PC-3 (cell line): ENCODE measurements around the gene PFN4. TPM values are rescaled to one million over a fixed set of nuclear protein-coding genes. Genes with fewer than 3 reads are reported as not detected.
A peak's percentile ranks its signal among the peaks of the same experiment; 100 is the strongest.

Experiments
- ATAC-seq: fragments of 200-7000 bp; cut with Tn5 transposase; 2 replicates; pipeline ENCODE4 v1.9.1; 2020; ENCODE audit warnings: mild to moderate bottlenecking, moderate library complexity
- BruUV-seq: library from RNA; stranded (reverse); fragments of 400-500 nt; replicated peaks from 2 replicates; lab custom pipeline; 2021; lab: Mats Ljungman, UMichigan
- CTCF ChIA-PET: fragments of 300-600 bp; sonication (Branson Sonifier 250); formaldehyde crosslinking; loops from one replicate; lab custom pipeline; 2022; ENCODE audit warnings: antibody characterized with exemption; lab: Charles Lee
- POLR2A ChIA-PET: fragments of 300-600 bp; sonication (Branson Sonifier 250); formaldehyde crosslinking; loops from one replicate; lab custom pipeline; 2022; ENCODE audit warnings: antibody characterized with exemption; ENCODE audit not compliant: unreplicated experiment; lab: Charles Lee
- DNase-seq: peaks from one replicate; pipeline ENCODE4 v3.0.0-alpha.2; 2015
- H2AFZ ChIP-seq: fragments of 300-600 bp; sonication (generic); 2 replicates; pipeline ENCODE4 v1.6.0; 2016; ENCODE audit warnings: antibody characterized with exemption, low read length
- H3F3A ChIP-seq: fragments of 300-600 bp; sonication (generic); one replicate; pipeline ENCODE4 v1.6.0; 2017; ENCODE audit warnings: antibody characterized with exemption, low read length, control low read depth, mild to moderate bottlenecking; ENCODE audit not compliant: unreplicated experiment
- H3K27ac ChIP-seq: fragments of 300-600 bp; sonication (generic); 2 replicates; pipeline ENCODE4 v1.5.1; 2016; ENCODE audit warnings: mild to moderate bottlenecking, low read length
- H3K27me3 ChIP-seq: fragments of 300-600 bp; sonication (generic); 2 replicates; pipeline ENCODE4 v1.6.1; 2016; ENCODE audit warnings: low read length, mixed read lengths
- H3K36me3 ChIP-seq: fragments of 300-600 bp; sonication (generic); 2 replicates; pipeline ENCODE4 v1.6.1; 2016; ENCODE audit warnings: low read depth, mixed run types, low read length, mixed read lengths
- H3K4me1 ChIP-seq: fragments of 300-600 bp; sonication (generic); 2 replicates; pipeline ENCODE4 v1.5.1; 2016; ENCODE audit warnings: low read length; ENCODE audit not compliant: insufficient read depth
- H3K4me2 ChIP-seq: fragments of 300-600 bp; sonication (generic); 2 replicates; pipeline ENCODE4 v1.6.0; 2016; ENCODE audit warnings: low read length
- H3K4me3 ChIP-seq: fragments of 300-600 bp; sonication (generic); 2 replicates; pipeline ENCODE4 v1.5.1; 2016; ENCODE audit warnings: mild to moderate bottlenecking, low read length, mixed read lengths
- H3K79me2 ChIP-seq: fragments of 300-600 bp; sonication (generic); 2 replicates; pipeline ENCODE4 v1.6.1; 2017; ENCODE audit warnings: low read length, mixed read lengths
- H3K9ac ChIP-seq: fragments of 300-600 bp; sonication (generic); 2 replicates; pipeline ENCODE4 v1.6.0; 2016; ENCODE audit warnings: mild to moderate bottlenecking, low read length
- H3K9me2 ChIP-seq: fragments of 300-600 bp; sonication (generic); replicated peaks from 2 replicates; pipeline ENCODE4 v1.6.1; 2016; ENCODE audit warnings: mixed run types, low read length, mixed read lengths
- H3K9me3 ChIP-seq: fragments of 300-600 bp; sonication (generic); 2 replicates; pipeline ENCODE4 v1.6.1; 2016; ENCODE audit warnings: low read length, mixed read lengths
- H4K20me1 ChIP-seq: fragments of 300-600 bp; sonication (generic); 2 replicates; pipeline ENCODE4 v1.6.1; 2016; ENCODE audit warnings: low read length, mixed read lengths
- EZH2 ChIP-seq: fragments of 300-600 bp; sonication (generic); IDR thresholded peaks from one replicate; pipeline ENCODE4 v1.6.1; 2017; ENCODE audit warnings: antibody characterized with exemption, mild to moderate bottlenecking, low read length; ENCODE audit not compliant: unreplicated experiment
- EZH2phosphoT487 ChIP-seq: fragments of 300-600 bp; sonication (generic); IDR thresholded peaks from 2 replicates; pipeline ENCODE4 v1.6.1; 2018; ENCODE audit warnings: mild to moderate bottlenecking, antibody characterized with exemption, low read length, borderline replicate concordance
- intact Hi-C: fragments of 100-400 bp; cut with micrococcal nuclease; formaldehyde crosslinking; loops from 2 replicates; pipeline ENCODE4 v1.9.0; 2023
- total RNA-seq: library from RNA; depleted of rRNA; stranded (reverse); fragments of >200 nt; gene quantifications from 2 replicates; pipeline ENCODE4 v1.2.3, GENCODE V29; 2014
- TF ChIP-seq, protein P1 (sequence below): fragments of 300-600 bp; sonication (generic); conservative IDR thresholded peaks from 2 replicates; pipeline ENCODE4 v1.5.1; 2017; ENCODE audit warnings: antibody characterized with exemption, low read depth, mild to moderate bottlenecking, low read length

PFN4 gene
- total RNA-seq, 1 experiment from 2014 or later = 0.44 TPM

DNA sequence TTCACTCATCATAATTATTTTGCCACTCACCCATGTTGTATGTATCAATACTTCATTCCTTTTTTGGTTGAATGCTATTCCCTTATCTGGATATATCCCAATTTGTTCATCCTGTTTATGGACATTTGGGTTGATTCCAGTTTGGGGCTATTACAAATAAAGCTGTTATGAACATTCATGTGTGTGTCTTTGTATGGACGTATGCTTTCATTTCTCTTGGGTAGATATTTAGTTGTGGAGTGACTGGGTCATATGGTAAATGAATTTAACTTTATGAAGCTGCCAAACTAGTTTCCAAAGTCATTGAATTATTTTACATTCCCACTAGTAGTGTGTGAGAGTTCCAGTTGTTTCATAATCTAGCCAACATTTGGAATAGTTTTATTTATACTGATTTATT, 2.8 kb upstream of the PFN4 start:
- no peak for TF ChIP-seq EZH2
- TF ChIP-seq, protein P1, sequence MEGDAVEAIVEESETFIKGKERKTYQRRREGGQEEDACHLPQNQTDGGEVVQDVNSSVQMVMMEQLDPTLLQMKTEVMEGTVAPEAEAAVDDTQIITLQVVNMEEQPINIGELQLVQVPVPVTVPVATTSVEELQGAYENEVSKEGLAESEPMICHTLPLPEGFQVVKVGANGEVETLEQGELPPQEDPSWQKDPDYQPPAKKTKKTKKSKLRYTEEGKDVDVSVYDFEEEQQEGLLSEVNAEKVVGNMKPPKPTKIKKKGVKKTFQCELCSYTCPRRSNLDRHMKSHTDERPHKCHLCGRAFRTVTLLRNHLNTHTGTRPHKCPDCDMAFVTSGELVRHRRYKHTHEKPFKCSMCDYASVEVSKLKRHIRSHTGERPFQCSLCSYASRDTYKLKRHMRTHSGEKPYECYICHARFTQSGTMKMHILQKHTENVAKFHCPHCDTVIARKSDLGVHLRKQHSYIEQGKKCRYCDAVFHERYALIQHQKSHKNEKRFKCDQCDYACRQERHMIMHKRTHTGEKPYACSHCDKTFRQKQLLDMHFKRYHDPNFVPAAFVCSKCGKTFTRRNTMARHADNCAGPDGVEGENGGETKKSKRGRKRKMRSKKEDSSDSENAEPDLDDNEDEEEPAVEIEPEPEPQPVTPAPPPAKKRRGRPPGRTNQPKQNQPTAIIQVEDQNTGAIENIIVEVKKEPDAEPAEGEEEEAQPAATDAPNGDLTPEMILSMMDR = no peak
- no peak for TF ChIP-seq EZH2phosphoT487
- no peak overlapping the region for H3K27ac ChIP-seq
- DNase-seq = no peak
- H3K9me3 ChIP-seq = no peaks in the 10 kb centered on the region
- H3K4me3 ChIP-seq = no peak overlapping the region
- POLR2A ChIA-PET = no interaction called here
- BruUV-seq = no TSS peak
- H3K9ac ChIP-seq = no peak overlapping the region
- H3F3A ChIP-seq = no peaks in the 10 kb centered on the region
- no peaks in the 10 kb centered on the region for H3K9me2 ChIP-seq
- peaks cover 18% of the 10 kb centered on the region for H3K79me2 ChIP-seq
- no peak overlapping the region for H2AFZ ChIP-seq
- no peaks in the 10 kb centered on the region for H4K20me1 ChIP-seq
- no peaks in the 10 kb centered on the region for H3K36me3 ChIP-seq
- CTCF ChIA-PET = no interaction called here
- no peak overlapping the region for H3K4me2 ChIP-seq
- peaks cover 12% of the 10 kb centered on the region for H3K4me1 ChIP-seq
- intact Hi-C loops = no loop called here
- ATAC-seq = no peak
- H3K27me3 ChIP-seq = no peaks in the 10 kb centered on the region

DNA sequence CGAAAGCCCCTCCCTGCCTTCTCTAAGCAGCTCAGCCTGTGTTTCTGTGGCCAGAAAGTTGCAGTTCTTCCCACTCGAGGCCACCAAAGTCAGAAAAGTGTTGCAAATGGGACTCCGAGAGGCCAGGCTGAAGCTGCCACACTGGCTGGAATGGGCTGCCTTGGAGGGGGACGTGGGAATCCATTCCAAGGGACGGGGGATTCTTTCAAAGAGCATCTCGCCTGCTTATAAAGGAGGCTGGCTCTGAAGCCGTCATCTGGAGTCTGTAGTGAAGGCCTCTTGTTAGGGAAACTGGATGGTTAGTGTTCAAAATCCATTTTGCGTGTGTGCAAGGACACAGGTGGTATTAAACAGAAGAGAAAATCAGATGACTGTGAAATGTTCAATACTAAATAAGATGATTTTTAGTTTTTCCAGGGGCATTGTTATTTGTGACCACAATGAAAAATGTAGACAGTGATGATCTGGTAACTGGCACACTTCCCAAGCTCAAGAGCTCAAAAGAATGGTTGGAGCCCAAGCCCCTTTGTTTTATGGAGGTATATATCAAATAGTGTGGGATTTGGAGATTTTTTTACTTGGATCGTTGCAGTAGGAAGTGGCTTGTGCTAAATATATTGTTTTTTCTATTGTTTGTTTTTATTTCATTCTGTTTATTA, 917 bp upstream of the PFN4 start:
- ATAC-seq (peak; percentile 5; the same call in 1 of the 2 replicates), DNase-seq (peak; percentile 32)
- TF ChIP-seq EZH2 (no peak), EZH2phosphoT487 (no peak)
- TF ChIP-seq, protein P1 = no peak
- Histone ChIP-seq H3F3A (no peaks in the 10 kb centered on the region), H2AFZ (peak overlapping the region; percentile 96), H3K79me2 (peaks cover 18% of the 10 kb centered on the region), H3K9ac (peak overlapping the region; percentile 79), H3K4me3 (peak overlapping the region; percentile 82), H3K27me3 (no peaks in the 10 kb centered on the region), H3K9me2 (no peaks in the 10 kb centered on the region), H4K20me1 (no peaks in the 10 kb centered on the region), H3K4me2 (peak overlapping the region; percentile 85), H3K9me3 (no peaks in the 10 kb centered on the region), H3K27ac (0 out of 2 replicates have a peak overlapping the region, but pooled peaks have one; percentile 23), H3K4me1 (peaks cover 18% of the 10 kb centered on the region), H3K36me3 (no peaks in the 10 kb centered on the region)
- CTCF ChIA-PET = no interaction called here
- POLR2A ChIA-PET = no interaction called here
- BruUV-seq = TSS peak; percentile 66
- intact Hi-C loops = no loop called here
